Choroid plexus epithelial cell (primary cell): ENCODE results near the gene H3-3A.

Source experiments
- DNase-seq: peaks from one replicate; pipeline ENCODE4 v3.0.0-alpha.2; 2010; ENCODE audit warnings: low read depth
- H3K4me3 ChIP-seq: 2 replicates; pipeline ENCODE4 v1.5.1; 2011; ENCODE audit warnings: low read depth, mild to moderate bottlenecking, control low read depth, low read length, moderate library complexity
- CTCF ChIP-seq: conservative IDR thresholded peaks from 2 replicates; pipeline ENCODE4 v1.5.1; 2011; ENCODE audit warnings: low read depth, mild to moderate bottlenecking, control low read depth, inconsistent platforms, low read length, moderate library complexity

The H3-3A gene

GRCh38 chr1:226061841-226062557, 517 bp upstream of the H3-3A start:
- no peak for TF ChIP-seq CTCF
- DNase-seq: peak; percentile 71

DNA sequence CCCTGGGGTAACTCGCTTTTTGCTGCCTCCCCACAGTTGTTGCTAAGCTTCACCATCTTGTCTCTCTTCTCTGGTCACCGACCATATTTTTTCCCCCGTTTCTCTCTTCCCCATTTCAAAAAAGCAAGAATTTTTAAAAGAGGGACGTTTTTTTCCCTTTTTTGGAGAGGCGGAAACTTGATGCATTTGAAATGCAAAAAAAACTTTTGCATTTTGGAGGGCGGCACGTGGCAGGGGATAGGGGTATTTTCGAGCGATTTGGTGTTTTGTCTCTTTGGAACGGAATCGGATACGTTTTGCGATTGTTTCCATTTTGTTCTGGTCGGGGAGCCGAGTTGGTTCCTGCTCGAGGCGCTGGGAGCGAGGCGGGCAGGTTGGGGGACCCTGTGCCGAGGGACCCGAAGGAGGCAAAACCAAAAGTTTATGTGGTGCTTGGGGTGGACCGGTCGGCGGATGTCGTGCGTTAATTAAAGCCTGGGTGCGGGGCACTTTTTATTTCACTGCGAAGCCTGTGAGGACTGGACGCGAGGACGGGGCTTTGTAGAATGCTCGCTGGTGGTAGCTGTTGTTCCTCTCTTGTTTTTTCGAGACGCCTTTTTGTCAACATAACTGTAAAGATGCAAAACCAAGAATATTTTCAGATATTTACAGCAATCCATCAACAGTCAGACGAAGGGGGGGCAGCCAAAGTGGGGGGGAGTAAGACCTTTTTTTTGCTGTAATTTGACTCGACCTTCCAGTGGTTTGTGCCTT, 884 bp downstream of the H3-3A start:
- DNase-seq: peak; percentile 47
- no peak for TF ChIP-seq CTCF
- H3K4me3 ChIP-seq: peak overlapping the region; percentile 89

More at GRCh38 chr1:226061841-226062557, 517 bp upstream of the H3-3A start:
- H3K4me3 ChIP-seq: peak overlapping the region; percentile 78

DNA sequence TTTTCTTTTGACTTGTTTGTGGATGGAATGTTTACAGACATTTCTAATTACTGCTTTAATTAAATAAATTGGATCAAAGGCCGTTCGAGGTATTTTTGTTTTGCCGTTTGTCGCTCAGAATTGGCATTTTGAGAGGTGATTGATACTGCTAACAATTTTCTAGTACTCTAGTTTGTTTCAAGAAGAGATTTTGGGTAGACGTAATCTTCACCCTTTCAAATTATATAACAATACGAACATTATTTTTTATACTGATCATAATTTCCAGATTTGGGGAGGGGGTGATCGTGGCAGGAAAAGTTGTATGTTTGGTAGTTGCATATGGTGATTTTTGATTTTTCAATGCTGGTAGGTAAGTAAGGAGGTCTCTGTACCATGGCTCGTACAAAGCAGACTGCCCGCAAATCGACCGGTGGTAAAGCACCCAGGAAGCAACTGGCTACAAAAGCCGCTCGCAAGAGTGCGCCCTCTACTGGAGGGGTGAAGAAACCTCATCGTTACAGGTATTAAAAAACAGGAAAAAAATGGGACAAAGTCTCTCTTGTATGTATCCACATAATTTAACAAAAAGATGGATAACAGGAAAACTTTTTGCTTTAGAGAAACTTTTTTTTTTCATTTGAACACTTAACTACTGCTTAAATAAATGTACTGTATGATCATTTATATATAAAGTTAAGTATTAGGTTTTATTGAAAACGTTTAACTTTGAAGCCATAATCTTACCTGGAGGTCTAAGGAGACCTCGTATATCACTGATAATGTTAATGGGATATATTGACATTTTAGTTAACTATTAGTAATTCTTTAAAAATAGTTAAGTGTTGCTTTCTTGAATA, 1.7 kb downstream of the H3-3A start:
- DNase-seq: peak; percentile 18
- peak overlapping the region; percentile 89 for H3K4me3 ChIP-seq
- TF ChIP-seq CTCF: peak; percentile 71

GRCh38 chr1:226064816-226065248, 2.3 kb downstream of the H3-3A start:
- peak; percentile 82 for DNase-seq
- peak; percentile 87 for TF ChIP-seq CTCF
- H3K4me3 ChIP-seq: peak overlapping the region; percentile 89

GRCh38 chr1:226066415-226067078, 4.0 kb downstream of the H3-3A start:
- TF ChIP-seq CTCF: no peak
- no peak overlapping the region for H3K4me3 ChIP-seq
- peak; percentile 63 for DNase-seq

- no peak for TF ChIP-seq CTCF
- no peak for DNase-seq
- no peak overlapping the region for H3K4me3 ChIP-seq
Observed at GRCh38 chr1:226069811-226070489, 7.4 kb downstream of the H3-3A start.
